Panc1 (cell line): ENCODE data around the gene SND1. TPM values are rescaled to one million over a fixed set of nuclear protein-coding genes. Genes with fewer than 3 reads are reported as not detected.

Source experiments
- ATAC-seq: fragments of 200-7000 bp; cut with Tn5 transposase; 2 replicates; pipeline ENCODE4 v1.9.1; 2020; ENCODE audit warnings: mild to moderate bottlenecking, moderate library complexity
- BruUV-seq: library from RNA; stranded (reverse); fragments of 400-500 nt; replicated peaks from 2 replicates; lab custom pipeline; 2021; lab: Mats Ljungman, UMichigan
- CTCF ChIA-PET: fragments of 300-600 bp; sonication (Branson Sonifier 250); formaldehyde crosslinking; loops from one replicate; lab custom pipeline; 2022; ENCODE audit warnings: antibody characterized with exemption; lab: Charles Lee
- POLR2A ChIA-PET: fragments of 300-600 bp; sonication (Branson Sonifier 250); formaldehyde crosslinking; loops from one replicate; lab custom pipeline; 2022; ENCODE audit warnings: antibody characterized with exemption; lab: Charles Lee
- DNase-seq: peaks from one replicate; pipeline ENCODE4 v3.0.0-alpha.2; 2010; ENCODE audit warnings: low read depth, low spot score
- H3K27ac ChIP-seq: 2 replicates; pipeline ENCODE4 v1.5.1; 2011; ENCODE audit warnings: mild to moderate bottlenecking, low read length, inconsistent platforms
- H3K27me3 ChIP-seq: fragments of 200-500 bp; sonication (Bioruptor generic); 2 replicates; pipeline ENCODE4 v1.6.0; 2014; ENCODE audit warnings: low read length, inconsistent platforms; ENCODE audit not compliant: control insufficient read depth, insufficient read depth
- H3K36me3 ChIP-seq: fragments of 200-500 bp; sonication (Bioruptor generic); 2 replicates; pipeline ENCODE4 v1.5.1; 2014; ENCODE audit warnings: inconsistent platforms, mild to moderate bottlenecking, low read length, moderate library complexity; ENCODE audit not compliant: control insufficient read depth, insufficient read depth
- H3K4me1 ChIP-seq: 2 replicates; pipeline ENCODE4 v1.5.1; 2011; ENCODE audit warnings: inconsistent platforms, mild to moderate bottlenecking, low read length, moderate library complexity; ENCODE audit not compliant: control insufficient read depth, insufficient read depth
- H3K4me3 ChIP-seq, 2 experiments: 2 replicates each; pipeline ENCODE4 v1.5.1; 2011 to 2012; ENCODE audit warnings: low read depth in 2 of 2, low read length in 2 of 2, mild to moderate bottlenecking in 2 of 2, inconsistent platforms in 1 of 2, moderate library complexity in 1 of 2
- H3K9me3 ChIP-seq: fragments of 200-500 bp; sonication (Bioruptor generic); 2 replicates; pipeline ENCODE4 v1.5.1; 2014; ENCODE audit warnings: low read depth, mild to moderate bottlenecking, inconsistent platforms, low read length, moderate library complexity; ENCODE audit not compliant: control insufficient read depth, insufficient read depth
- POLR2AphosphoS5 ChIP-seq: IDR thresholded peaks from 2 replicates; pipeline ENCODE4 v1.6.1; 2012; ENCODE audit warnings: mild to moderate bottlenecking, low read depth, low read length, moderate library complexity
- REST ChIP-seq, 2 experiments: IDR thresholded peaks; 2 replicates each; pipeline ENCODE4 v1.6.1; 2011 to 2012; ENCODE audit warnings: low read depth in 2 of 2, control low read depth in 1 of 2, low read length in 1 of 2, mild to moderate bottlenecking in 1 of 2, moderate library complexity in 1 of 2; ENCODE audit not compliant: insufficient read depth in 1 of 2
- SIN3A ChIP-seq: IDR thresholded peaks from 2 replicates; pipeline ENCODE4 v1.6.1; 2012; ENCODE audit warnings: low read depth, mild to moderate bottlenecking, low read length, moderate library complexity, borderline replicate concordance; ENCODE audit not compliant: insufficient read depth
- TCF7L2 ChIP-seq: IDR thresholded peaks from 2 replicates; pipeline ENCODE4 v1.6.1; 2011; ENCODE audit warnings: mild to moderate bottlenecking, low read depth, low read length, inconsistent platforms
- in situ Hi-C: cut with HindIII; loops from 2 replicates; pipeline ENCODE4 v1.10.0; 2016; ENCODE audit warnings: low sequenced_read_pairs, low pct_unique_long_range_greater_than_20kb
- intact Hi-C: fragments of 100-400 bp; cut with micrococcal nuclease; formaldehyde crosslinking; loops from one replicate; pipeline ENCODE4 v1.10.0; 2022; ENCODE audit not compliant: unreplicated experiment
- total RNA-seq: library from RNA; stranded (reverse); gene quantifications from one replicate; pipeline ENCODE4 v1.2.1, GENCODE V29; 2021; ENCODE audit not compliant: unreplicated experiment
- TF ChIP-seq, protein P1 (sequence below): fragments of 450-650 bp; IDR thresholded peaks from 2 replicates; pipeline ENCODE4 v1.5.1; 2017; ENCODE audit warnings: mild to moderate bottlenecking

Gene SND1
- total RNA-seq, 1 experiment from 2014 or later = 176 TPM

- POLR2A ChIA-PET = no interaction called here
- CTCF ChIA-PET = interaction anchor here (0.7 kb wide), 1 partner anchor 14 kb away, joined by 4 read pairs; no protein-coding TSS in a partner anchor
- no peak for DNase-seq
Observed at GRCh38 chr7:127794551-127794950, 142.6 kb downstream of the SND1 start.

DNA sequence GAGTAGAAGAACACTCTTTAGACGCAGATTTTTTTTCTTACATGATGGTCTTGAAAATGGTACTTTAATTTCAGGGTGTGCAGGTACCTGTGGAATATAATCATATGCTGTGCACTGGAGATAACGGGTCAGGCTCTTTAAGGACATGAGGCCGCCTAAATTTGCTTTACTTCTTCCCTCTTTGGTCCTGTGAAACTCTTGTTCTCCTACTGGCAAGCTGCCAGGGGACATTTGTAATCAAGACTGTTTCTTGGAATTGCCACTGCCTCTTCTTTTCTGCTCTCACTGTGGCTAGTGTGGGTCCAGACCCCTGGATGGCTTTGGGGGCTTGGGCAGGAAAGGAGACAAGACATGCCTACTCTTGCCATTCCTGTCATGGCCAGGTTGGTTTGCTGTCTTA, 146.0 kb downstream of the SND1 start:
- no peaks in the 10 kb centered on the region for H3K36me3 ChIP-seq
- BruUV-seq = no TSS peak
- ChIA-PET CTCF (no interaction called here), POLR2A (no interaction called here)
- no peak overlapping the region for H3K27ac ChIP-seq
- H3K27me3 ChIP-seq = no peaks in the 10 kb centered on the region
- ATAC-seq = no peak
- intact Hi-C loops = no loop called here
- H3K4me1 ChIP-seq = no peaks in the 10 kb centered on the region
- H3K4me3 ChIP-seq = no peak overlapping the region
- in situ Hi-C loops = no loop called here
- TF ChIP-seq, protein P1, sequence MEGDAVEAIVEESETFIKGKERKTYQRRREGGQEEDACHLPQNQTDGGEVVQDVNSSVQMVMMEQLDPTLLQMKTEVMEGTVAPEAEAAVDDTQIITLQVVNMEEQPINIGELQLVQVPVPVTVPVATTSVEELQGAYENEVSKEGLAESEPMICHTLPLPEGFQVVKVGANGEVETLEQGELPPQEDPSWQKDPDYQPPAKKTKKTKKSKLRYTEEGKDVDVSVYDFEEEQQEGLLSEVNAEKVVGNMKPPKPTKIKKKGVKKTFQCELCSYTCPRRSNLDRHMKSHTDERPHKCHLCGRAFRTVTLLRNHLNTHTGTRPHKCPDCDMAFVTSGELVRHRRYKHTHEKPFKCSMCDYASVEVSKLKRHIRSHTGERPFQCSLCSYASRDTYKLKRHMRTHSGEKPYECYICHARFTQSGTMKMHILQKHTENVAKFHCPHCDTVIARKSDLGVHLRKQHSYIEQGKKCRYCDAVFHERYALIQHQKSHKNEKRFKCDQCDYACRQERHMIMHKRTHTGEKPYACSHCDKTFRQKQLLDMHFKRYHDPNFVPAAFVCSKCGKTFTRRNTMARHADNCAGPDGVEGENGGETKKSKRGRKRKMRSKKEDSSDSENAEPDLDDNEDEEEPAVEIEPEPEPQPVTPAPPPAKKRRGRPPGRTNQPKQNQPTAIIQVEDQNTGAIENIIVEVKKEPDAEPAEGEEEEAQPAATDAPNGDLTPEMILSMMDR = no peak
- TF ChIP-seq SIN3A = no peak
- no peak for TF ChIP-seq REST (IDR thresholded peaks at IDR 0.05; ENCODE audit: insufficient read depth in 1 of 2, low read depth in 2 of 2, low read length in 1 of 2)
- no peak for TF ChIP-seq TCF7L2
- TF ChIP-seq POLR2AphosphoS5 = no peak
- DNase-seq = no peak
- H3K9me3 ChIP-seq = no peaks in the 10 kb centered on the region

More at GRCh38 chr7:127794551-127794950, 142.6 kb downstream of the SND1 start:
- no TSS peak for BruUV-seq
- Histone ChIP-seq H3K9me3 (no peaks in the 10 kb centered on the region), H3K27ac (no peak overlapping the region), H3K4me1 (no peaks in the 10 kb centered on the region), H3K27me3 (no peaks in the 10 kb centered on the region), H3K4me3 (no peak overlapping the region), H3K36me3 (no peaks in the 10 kb centered on the region)
- ATAC-seq = no peak
- in situ Hi-C loops = no loop called here
- intact Hi-C loops = no loop called here
- no peak for TF ChIP-seq TCF7L2
- TF ChIP-seq POLR2AphosphoS5 = no peak
- TF ChIP-seq REST (IDR thresholded peaks at IDR 0.05; ENCODE audit: insufficient read depth in 1 of 2, low read depth in 2 of 2, low read length in 1 of 2) = no peak
- TF ChIP-seq, protein P1 = no peak
- TF ChIP-seq SIN3A = no peak
